Globus pallidus (tissue), 1 donor: ENCODE measurements around the gene ADA.
"Not testable (repeated sequence)": the region's sequence is repeated elsewhere in the genome, so short reads cannot be mapped to it uniquely, and the experiment has no call there.

Source experiments
- DNase-seq: peaks from one replicate; pipeline ENCODE4 v3.0.0-alpha.2; 2015; ENCODE audit warnings: low spot score

The ADA gene

DNA sequence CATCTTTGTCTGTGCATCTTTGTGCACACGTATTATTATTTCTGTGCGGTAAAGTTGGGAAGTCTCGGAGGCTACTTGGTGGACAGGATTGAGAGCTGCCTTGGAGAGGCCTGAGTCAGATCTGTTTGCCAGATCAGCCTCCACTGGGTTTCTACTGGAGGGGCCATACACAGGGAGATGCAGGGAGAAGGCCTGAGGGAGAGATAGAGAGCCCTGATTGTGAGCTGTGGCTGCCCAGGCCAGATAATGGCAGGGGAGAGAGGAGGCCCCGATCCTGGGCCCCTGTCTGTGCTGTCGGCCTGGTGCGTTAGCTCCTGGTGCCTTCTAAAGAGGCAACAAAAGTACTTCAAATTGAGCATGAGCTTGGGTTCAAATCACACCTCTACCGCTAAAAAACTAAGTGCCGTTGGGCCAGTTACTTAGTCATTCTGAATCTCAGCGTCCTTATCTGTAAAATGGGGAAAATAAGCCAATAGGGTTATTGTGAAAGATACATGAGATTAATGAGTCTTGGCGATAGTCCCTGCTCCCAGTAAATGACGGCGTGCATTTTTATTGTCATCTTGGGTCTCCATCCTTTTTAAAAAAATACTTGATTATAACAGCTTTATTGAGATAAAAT lies 27.6 kb upstream of the ADA start:
- DNase-seq = no peak

DNA sequence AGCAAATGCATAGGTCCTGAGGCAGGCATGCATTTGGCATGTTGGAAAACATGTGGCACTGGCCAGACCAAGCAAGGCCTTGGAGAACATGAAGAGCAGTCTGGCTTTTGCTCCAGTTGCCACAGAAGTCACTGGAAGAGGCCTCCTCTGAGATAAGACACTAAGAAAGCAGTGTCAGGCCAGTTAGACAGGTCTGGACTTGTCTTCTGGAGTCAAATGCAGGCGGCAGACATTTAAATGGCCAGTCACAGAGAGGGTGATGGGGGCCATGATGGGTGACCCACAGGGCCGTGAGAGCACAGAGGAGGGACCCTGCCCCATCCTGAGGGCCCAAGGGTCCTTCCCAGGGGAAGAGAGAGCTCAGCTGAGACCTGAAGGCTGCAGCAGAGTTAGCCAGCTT lies 26.7 kb upstream of the ADA start:
- DNase-seq = no peak

DNA sequence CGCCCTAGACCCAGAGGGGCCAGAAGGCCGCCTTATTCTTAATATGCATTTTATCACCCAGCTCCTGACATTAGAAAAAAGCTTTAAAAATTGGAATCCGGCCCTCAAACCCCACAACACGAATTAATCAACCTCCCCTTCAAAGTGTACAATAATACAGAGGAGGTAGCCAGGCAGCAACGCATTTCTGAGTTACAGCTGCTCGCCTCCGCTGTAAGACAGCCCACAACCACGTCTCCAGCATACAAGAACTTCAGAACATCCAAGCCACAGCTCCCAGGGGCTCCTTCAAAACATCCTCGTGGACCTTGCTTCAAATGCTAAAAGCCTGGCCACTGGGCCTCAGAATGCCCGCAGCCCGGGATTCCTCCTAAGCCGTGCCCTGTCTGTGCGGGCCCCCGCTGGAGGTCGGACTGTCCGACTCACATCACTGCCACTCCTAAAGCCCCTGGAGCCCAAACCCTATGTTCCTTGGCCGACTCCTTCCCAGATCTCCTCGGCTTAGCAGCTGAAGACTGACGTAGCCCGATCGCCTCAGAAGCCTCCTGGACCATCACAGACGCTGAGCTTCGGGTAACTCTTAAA lies 20.9 kb upstream of the ADA start:
- DNase-seq = not testable (repeated sequence)

DNA sequence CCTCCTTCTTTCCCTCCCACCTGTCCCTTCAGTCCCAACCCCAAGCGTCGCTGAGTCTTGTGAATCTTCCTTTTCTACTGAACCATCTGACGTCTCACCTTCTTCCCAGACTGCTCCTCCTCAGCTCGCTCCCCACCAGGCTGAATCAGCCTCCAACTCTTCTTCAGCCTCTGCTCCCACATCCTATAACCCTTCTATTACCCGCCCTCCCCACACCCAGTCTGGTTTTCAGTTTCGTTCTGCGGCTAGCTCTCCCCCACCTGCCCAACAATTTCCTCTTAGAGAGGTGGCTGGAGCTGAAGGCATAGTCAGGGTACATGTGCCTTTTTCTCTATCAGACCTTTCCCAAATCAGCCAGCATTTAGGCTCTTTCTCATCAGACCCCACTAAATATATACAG lies 20.0 kb upstream of the ADA start:
- not testable (repeated sequence) for DNase-seq

DNA sequence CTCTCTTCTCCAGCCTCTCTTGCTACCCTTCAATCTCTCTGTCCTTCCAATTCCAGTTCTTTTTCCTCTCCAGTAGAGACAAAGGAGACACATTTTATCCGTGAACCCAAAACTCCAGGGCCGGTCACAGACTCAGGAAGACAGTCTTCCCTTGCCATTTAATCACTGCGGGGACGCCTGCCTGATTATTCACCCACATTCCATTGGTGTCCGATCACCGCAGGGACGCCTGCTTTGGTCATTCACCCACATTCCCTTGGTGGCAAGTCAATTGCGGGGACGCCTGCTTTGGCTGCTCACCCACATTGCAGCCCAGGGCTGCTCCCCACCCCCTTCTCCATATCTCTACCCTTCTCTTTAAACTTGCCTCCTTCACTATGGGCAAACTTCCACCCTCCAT lies 19.4 kb upstream of the ADA start:
- not testable (repeated sequence) for DNase-seq

DNA sequence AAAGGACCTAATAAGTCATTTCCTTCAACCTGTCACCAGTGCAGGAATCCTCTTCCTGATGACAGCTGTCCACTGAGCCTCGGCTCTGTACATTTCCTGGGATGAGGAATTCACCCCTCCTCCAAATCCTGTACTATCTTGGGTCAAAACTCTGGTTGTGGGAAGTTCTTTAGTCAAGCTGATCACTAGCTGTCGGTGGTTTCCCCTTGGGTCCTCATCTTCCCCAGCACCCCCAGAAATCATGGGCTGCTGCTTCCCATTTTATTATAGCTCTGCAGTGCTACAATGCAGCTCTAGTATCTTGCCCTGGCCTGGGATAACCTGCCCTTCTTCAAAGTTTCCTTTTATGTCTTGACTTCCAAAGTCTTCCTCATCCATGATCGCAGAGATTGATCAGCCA lies 14.6 kb upstream of the ADA start:
- no peak for DNase-seq

DNA sequence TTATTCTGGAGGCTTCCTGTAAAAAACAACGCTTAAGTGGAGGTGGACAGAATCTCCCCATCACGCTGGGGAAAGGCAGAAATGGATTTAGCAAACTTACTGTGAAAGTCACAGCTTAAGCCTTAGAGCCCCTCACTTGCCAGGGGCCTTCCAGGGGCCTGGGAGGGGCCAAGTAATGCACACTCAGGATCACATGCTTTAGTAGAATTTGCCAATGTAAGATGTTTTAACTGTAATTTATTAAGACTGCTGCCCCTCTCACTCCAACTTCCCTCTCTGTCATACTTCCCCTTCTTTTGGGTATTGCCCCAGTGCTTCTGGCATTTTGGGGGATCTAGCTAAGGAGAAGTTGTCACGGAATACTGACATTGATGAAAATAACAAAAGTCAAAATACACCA lies 12.6 kb upstream of the ADA start:
- DNase-seq = no peak

DNA sequence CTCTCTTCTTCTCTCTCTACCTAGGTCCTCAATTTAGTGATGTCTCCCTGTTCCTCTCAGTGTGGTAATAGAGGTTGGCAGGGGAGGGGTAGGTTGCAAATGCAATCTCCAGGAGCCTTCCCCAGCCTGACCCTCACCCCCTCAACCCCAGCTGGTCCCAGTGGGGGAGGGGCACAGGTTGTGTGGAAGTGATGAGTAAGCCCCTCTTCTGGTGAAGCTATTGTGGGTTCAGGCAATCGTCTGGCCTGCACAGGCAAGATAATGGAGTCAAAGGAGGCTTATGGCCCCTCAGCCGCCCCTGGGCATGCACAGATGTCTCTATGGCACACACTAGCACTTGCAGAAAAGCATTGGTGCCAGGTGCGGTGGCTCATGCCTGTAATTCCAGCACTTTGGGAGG lies 10.8 kb upstream of the ADA start:
- no peak for DNase-seq

DNA sequence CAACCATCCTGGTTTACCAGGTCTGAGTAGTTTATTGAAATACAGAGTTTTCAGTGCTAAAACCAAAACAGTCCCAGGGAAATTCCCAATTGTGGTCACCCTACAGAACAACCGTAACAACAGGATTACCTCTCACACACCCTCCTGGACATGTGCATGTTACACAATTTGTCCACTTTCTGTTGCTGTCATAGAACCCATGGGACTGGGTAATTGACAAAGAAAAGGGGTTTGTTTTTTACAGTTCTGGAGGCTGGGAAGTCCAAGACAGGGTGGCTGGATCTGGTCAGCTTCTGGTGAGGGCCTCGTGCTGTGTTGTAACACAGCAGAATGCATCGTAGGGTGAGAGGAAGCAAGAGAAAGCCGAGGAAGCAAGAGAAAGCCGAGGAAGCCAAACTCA lies 9.1 kb upstream of the ADA start:
- DNase-seq = no peak

DNA sequence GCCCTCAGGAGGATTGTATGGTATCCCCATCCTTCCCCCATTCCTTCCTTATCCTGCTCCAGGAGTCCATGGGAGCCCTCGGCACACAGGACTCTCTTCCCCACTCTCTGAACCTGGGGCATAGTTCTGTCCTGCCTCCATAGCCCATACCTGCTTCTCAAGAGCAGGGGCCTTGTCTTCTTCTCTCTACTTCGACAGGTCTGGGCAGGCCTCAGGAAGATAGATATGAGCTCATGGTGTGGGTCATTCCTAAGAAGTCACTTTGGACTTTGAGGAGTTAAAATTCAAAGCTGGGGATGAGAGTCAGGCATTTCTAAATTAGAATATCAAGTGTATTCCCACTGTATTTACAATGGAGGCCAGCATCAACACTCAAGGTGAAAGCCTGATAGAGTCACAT lies 8.4 kb upstream of the ADA start:
- no peak for DNase-seq

DNA sequence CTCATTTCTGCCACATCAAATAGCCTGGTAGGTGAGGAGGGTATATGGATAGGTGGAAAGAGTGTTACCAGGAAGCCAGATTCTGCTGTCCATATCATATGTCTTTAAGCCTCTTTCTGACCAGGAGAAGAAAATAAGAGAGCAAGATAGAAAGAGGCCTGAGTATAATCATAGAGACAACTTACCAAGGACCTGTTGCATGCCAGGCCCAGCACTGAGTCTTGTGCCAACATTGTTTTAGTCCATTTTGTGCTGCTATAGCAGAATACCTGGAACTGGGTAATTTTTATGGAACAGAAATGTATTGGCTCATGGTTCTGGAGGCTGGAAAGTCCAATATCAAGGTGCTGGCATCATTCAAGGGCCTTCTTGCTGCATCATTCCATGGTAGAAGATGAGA lies 7.3 kb upstream of the ADA start:
- no peak for DNase-seq

DNA sequence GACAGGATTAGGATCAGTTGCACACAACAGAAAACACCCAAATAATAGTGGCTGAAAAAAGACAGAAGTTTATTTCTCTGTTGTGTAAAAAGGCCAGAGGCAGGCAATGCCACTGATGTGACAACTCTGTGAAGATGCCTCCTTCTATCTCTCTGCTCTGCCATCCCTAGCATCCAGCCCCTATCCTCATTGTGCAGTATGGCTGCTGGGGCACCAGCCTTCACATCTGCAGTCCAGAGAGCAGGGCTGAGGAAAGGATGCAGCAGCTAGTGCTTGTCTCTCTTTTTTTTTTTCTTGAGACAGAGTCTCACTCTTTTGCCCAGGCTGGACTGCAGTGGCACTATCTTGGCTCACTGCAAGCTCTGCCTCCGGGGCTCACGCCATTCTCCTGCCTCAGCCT lies 6.4 kb upstream of the ADA start:
- DNase-seq = no peak

DNA sequence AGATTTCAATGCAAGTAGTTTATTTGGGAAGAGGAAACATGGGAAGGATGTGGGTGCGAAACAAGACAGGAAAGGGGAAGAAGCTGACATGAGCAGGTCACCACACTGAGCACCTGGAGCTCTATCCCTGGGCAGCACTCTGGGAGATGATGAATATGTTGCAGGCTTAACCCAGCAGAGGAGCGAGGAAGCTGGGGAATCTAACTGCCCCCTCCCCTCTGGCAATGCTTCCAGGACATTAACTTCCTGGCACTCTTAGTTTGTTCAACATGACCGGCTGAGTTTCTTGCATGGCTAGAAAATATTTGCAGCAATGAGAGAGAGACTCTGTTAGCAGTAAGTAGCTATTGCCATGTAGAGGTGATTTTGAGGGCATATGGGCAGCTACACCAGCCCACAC lies 4.9 kb upstream of the ADA start:
- DNase-seq = no peak

DNA sequence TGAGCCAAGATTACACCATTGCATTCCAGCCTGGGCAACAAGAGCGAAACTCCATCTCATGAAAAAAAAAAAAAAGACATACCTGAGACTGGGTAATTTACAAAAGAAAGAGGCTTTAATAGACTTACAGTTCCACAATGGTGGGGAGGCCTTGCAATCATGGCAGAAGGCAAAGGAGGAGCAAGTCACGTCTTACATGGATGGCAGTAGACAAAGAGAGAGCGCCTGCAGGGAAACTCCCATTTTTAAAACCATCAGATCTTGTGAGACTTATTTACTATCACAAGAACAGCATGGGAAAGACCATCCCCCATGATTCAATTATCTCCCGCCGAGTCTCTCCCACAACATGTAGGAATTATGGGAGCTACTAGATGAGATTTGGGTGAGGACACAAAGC lies 2.7 kb upstream of the ADA start:
- DNase-seq = not testable (repeated sequence)

DNA sequence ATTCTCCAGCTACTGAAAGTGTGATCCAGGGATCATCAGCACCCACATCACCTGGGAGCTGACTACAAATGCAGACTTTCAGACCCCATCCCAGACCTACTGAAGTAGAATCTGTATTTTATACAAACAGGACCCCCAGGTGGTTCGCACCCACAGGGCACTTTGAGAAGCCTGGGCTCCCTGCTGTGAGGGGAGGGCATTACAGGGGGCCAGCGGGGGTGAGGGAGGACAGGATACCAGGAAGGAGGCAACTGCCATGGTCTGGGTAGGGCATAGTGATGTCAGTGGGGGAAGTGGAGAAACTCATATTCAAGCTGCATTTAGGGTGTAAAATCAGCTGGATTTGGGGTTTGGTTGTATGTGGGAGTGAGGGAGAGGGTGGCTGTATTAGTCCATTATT lies 2.0 kb upstream of the ADA start:
- no peak for DNase-seq

DNA sequence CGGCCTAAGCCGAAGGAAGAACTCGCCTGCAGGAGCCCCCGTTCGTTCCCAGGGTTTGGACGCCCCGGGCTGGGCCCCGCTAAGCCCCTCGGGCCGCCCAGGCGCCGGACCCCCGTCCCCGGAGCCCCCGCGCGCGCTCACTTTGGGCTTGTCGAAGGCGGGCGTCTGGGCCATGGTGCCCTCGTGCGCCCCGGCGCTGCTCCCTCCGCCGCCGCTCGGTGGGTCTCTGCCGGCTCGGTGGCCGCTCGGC lies 140 bp downstream of the ADA start:
- no peak for DNase-seq

DNA sequence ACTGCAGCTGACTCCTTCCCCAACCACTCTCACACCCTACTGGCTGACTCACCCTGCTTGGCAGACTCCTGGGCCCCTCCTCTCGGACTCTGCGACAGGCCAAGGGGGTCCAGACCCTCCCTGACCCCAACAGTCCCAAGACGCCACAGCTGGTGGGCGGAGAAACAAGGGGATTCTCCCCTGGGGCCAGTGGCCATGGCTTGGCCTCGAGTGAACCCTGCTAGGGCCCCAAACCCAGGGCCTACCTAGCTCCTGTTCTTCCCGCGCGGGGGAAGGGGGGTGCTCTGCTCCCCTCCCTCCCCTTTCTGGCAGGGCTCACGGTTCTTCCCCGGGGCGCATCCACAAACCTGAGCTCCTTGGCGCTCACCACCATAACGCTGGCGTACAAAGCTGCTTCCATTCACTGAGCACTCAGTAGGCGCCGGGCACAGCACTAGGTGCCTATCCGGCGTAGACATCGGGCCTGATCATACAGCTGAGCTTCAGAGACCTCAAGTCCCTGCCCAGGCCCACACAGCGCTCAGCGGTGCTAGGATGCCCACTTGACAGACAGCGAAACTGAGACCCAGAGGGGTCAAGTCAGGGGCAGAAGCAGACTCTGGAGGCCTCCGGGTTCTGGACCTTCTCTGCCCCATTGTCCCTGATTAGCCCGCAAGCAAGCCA lies 597 bp downstream of the ADA start:
- no peak for DNase-seq

DNA sequence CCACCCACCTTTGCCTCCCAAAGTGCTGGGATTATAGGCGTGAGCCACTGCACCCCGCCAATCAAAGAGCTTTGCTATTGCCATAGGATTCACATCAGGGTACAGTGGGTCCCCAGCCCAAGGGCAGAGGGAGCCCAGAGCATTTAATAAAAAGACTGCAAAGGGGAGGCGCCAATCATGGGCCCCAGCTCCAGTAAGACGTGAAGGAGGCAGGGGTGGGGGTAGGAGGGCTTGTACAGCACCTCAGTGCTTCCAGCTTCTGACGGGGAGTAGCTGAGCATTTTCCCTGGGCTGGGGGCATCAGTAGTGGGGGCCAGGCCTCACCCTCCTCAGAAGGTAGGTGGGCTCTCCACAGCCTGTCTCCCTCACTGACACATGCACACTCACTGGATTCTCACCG lies 1.5 kb downstream of the ADA start:
- no peak for DNase-seq

DNA sequence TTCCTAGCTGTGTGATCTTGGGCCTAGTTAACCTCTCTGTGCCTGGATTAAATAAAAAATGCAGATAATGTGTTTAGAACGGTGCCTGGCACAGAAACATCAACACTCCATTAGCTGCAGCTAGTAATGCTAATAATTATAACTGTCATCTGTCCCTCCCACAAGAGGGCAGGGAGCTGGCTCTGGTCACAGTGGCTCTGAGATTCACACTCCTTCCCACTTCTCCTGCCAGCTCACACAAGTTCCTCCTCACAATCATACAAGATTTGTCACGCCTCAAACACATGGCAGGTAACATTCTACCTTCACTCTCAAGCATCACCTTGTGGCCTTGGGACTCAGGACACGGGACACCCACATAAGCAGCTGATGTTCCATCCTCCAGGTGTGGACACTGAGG lies 2.4 kb downstream of the ADA start:
- DNase-seq = no peak

DNA sequence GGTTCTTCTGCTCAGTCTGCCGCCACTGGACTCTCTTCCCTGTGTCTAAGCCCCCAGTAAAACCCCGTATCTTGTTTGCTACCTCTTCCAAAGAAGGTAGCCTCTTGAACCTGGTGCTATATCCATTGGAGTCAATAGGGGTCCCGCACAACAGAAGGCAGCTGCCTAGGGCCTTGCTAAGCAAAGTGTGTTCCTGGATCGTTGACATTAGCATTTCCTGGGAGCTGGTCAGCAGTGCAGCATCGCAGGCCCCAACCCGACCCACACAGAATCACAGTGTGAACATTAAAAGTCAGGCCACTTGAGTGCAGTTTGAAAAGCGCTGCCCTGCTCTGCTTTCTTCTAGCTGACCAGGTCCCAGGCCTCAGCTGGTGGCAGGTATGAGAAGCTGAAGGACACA lies 2.9 kb downstream of the ADA start:
- DNase-seq = no peak

DNA sequence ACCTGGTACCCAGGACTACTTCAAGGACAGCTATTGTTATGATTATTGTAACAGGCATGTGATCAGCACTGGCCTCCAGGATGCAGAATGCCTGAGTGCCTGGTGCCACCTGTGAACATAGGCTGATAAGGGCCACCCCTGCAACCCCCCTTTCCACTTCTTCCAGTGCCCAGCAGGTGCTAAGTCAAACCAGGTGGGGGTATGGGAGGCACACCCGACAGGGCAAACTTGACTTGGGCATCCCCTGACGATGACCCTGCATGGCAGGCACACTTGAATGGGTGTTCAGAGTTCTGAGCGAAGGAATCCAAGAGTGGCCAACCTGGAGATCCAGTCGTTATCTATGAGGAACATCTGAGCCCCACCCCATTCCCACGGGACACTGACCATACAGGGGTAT lies 3.4 kb downstream of the ADA start:
- DNase-seq = no peak

DNA sequence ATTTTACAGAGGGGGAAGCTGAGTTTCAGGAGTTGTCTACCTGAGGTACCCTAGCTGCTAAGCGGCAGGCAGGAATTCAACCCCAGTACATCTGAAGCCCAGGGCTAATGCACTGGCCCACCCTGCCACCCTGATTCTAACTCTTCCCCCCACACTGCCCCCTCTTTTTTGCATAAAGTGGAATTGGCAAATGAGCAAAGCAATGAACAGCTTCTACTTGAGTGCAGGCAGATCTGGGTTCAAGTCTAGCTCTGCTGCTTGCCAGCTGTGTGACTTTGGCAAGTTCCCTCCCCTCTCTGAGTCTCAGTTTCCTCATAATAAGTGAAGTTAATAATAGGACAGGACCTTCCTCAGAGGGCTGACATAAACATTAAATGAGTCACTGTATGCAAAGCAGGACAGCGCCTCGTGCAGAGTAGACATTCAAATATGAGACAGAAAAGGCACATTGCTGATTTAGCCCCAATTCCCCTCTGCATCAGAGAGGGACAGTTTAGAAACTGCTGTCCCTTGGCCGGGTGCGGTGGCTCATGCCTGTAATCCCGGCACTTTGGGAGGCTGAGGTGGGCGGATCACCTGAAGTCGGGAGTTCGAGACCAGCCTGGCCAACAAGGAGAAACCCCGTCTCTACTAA lies 4.7 kb downstream of the ADA start:
- no peak for DNase-seq

DNA sequence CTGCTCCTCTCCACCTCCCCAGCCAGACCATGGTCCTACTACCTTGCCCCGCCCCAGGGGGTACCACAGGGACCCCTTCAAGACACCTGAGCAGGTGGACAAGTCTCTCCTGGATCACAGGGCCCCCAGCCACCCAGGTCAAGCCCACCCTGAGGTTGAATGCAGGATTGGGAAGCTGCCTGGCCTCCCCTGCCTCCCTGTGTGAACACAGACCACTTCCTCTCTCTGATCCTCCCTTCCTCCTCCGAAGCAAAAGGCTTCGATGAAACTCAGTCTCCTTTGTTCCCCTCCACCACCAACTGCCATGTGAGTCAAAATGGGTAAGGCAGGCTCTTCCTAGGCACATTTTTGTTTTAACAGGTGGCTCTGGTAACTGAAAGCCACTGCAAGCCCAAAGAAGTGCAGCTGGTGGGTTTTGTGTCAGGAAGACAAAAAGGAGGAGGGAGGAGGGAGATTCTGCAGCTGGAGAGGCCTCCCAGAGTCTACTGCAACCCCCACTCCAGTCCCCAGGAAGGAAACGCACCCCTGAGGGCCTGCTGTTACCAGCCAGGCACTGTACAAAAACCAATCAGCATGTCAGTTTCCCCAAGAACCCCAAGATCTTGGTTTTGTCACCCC lies 5.4 kb downstream of the ADA start:
- DNase-seq = no peak
